MM.1S (cell line): ENCODE measurements around the gene SLC23A1.

Source experiments
- EZH2 ChIP-seq: fragments of 300-600 bp; sonication (generic); optimal IDR thresholded peaks from 2 replicates; pipeline ENCODE3; 2017; ENCODE audit warnings: low read depth, mild to moderate bottlenecking, antibody characterized with exemption, low read length, mixed read lengths
- EZH2phosphoT487 ChIP-seq: fragments of 300-600 bp; sonication (generic); IDR thresholded peaks from 2 replicates; pipeline ENCODE4 v1.6.1; 2018; ENCODE audit warnings: antibody characterized with exemption, low read length
- TF ChIP-seq, protein P1 (sequence below): fragments of 300-600 bp; sonication (generic); IDR thresholded peaks from 2 replicates; pipeline ENCODE4 v1.5.1; 2016; ENCODE audit warnings: antibody characterized with exemption, low read length, mixed read lengths

DNA sequence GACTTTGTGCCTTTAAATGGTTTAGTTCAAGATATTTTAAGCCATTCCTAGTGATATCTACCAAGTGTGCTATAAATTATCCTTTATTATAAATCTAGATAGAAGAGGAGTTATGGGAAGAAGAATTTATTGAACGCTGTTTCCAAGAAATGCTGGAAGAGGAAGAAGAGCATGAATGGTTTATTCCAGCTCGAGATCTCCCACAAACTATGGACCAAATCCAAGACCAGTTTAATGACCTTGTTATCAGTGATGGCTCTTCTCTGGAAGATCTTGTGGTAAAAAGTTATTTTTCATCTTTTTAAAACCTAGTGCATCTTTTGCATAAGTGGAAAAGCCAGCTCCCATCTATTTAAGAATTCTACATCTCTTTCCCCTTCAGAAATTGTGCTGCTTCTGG is 18.6 kb downstream of the SLC23A1 start:
- TF ChIP-seq, protein P1, sequence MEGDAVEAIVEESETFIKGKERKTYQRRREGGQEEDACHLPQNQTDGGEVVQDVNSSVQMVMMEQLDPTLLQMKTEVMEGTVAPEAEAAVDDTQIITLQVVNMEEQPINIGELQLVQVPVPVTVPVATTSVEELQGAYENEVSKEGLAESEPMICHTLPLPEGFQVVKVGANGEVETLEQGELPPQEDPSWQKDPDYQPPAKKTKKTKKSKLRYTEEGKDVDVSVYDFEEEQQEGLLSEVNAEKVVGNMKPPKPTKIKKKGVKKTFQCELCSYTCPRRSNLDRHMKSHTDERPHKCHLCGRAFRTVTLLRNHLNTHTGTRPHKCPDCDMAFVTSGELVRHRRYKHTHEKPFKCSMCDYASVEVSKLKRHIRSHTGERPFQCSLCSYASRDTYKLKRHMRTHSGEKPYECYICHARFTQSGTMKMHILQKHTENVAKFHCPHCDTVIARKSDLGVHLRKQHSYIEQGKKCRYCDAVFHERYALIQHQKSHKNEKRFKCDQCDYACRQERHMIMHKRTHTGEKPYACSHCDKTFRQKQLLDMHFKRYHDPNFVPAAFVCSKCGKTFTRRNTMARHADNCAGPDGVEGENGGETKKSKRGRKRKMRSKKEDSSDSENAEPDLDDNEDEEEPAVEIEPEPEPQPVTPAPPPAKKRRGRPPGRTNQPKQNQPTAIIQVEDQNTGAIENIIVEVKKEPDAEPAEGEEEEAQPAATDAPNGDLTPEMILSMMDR: no peak
- no peak for TF ChIP-seq EZH2
- no peak for TF ChIP-seq EZH2phosphoT487
